Activated CD8-positive, alpha-beta memory T cell treated with anti-CD3 and anti-CD28 coated beads, Interleukin-2, amount 10 ng/mL, durations not matched to agents 7 days and 5 days (primary cell): ENCODE measurements around the gene CABLES2. TPM values are rescaled to one million over a fixed set of nuclear protein-coding genes. Genes with fewer than 3 reads are reported as not detected.
"Not testable (repeated sequence)": the region's sequence is repeated elsewhere in the genome, so short reads cannot be mapped to it uniquely, and the experiment has no call there.

Experiments used
- ATAC-seq: fragments of 150-1000 bp; cut with Tn5 transposase; one replicate; pipeline ENCODE4 v1.10.0; 2021; ENCODE audit warnings: moderate library complexity
- CTCF ChIA-PET: fragments of 350-600 bp; sonication (Branson Sonifier 250); formaldehyde crosslinking; loops from one replicate; lab custom pipeline; 2021; ENCODE audit warnings: antibody characterized with exemption; lab: Charles Lee
- DNase-seq: peaks from one replicate; pipeline ENCODE4 v3.0.0-alpha.2; 2020
- H3K27ac Mint-ChIP-seq: one replicate; pipeline ENCODE4 v1.8.0; 2021; ENCODE audit warnings: mild to moderate bottlenecking, mixed read lengths
- H3K27me3 Mint-ChIP-seq: one replicate; pipeline ENCODE4 v1.8.0; 2021; ENCODE audit warnings: mixed read lengths
- H3K36me3 Mint-ChIP-seq: one replicate; pipeline ENCODE4 v1.8.0; 2021; ENCODE audit warnings: mild to moderate bottlenecking, mixed read lengths
- H3K4me1 Mint-ChIP-seq: one replicate; pipeline ENCODE4 v1.8.0; 2021; ENCODE audit warnings: mixed read lengths
- H3K4me3 Mint-ChIP-seq: one replicate; pipeline ENCODE4 v1.8.0; 2021; ENCODE audit warnings: mild to moderate bottlenecking, moderate library complexity, mixed read lengths
- H3K9me3 Mint-ChIP-seq: one replicate; pipeline ENCODE4 v1.8.0; 2022; ENCODE audit warnings: low read depth, mixed read lengths
- total RNA-seq, 2 experiments: library from RNA; stranded (reverse); gene quantifications; one replicate each; pipeline ENCODE4 v1.2.3, GENCODE V29; 2021

The CABLES2 gene
- total RNA-seq, 2 experiments from 2014 or later = 15.6 to 16.5 TPM

GRCh38 chr20:62428396-62429295, 21.6 kb upstream of the CABLES2 start:
- H3K27me3 Mint-ChIP-seq = peaks cover 1% of the 10 kb centered on the region
- no peaks in the 10 kb centered on the region for H3K4me1 Mint-ChIP-seq
- H3K9me3 Mint-ChIP-seq = no peaks in the 10 kb centered on the region
- CTCF ChIA-PET = no interaction called here
- H3K27ac Mint-ChIP-seq = no peak overlapping the region
- no peak for ATAC-seq
- DNase-seq = no peak
- H3K4me3 Mint-ChIP-seq = no peak overlapping the region
- no peaks in the 10 kb centered on the region for H3K36me3 Mint-ChIP-seq

- Mint-ChIP-seq H3K27me3 (no peaks in the 10 kb centered on the region), H3K9me3 (no peaks in the 10 kb centered on the region), H3K27ac (no peak overlapping the region), H3K4me3 (no peak overlapping the region), H3K36me3 (no peaks in the 10 kb centered on the region), H3K4me1 (no peaks in the 10 kb centered on the region)
- DNase-seq (no peak), ATAC-seq (no peak)
- CTCF ChIA-PET = no interaction called here
These were observed 20.9 kb upstream of the CABLES2 start for GRCh38 chr20:62428002-62428372.

- CTCF ChIA-PET = no interaction called here
- Mint-ChIP-seq H3K27me3 (no peaks in the 10 kb centered on the region), H3K4me3 (no peak within 1 kb of the TSS), H3K36me3 (no peaks in the 10 kb centered on the region), H3K27ac (no peak within 1 kb of the TSS), H3K4me1 (no peaks in the 10 kb centered on the region), H3K9me3 (no peaks in the 10 kb centered on the region)
- DNase-seq (no peak), ATAC-seq (no peak)
These were observed 20.3 kb upstream of the CABLES2 start, which contains the start of gene RBBP8NL for GRCh38 chr20:62427172-62428001. Gene RBBP8NL, minus strand, starts transcription at chr20:62427539. Its CDS starts 7,892 bp downstream, at chr20:62419647.

GRCh38 chr20:62426699-62427131, 19.6 kb upstream of the CABLES2 start:
- Mint-ChIP-seq H3K36me3 (no peaks in the 10 kb centered on the region), H3K9me3 (no peaks in the 10 kb centered on the region), H3K4me1 (no peaks in the 10 kb centered on the region), H3K27me3 (no peaks in the 10 kb centered on the region), H3K27ac (no peak overlapping the region), H3K4me3 (no peak overlapping the region)
- DNase-seq = no peak
- CTCF ChIA-PET = no interaction called here
- ATAC-seq = no peak

GRCh38 chr20:62426059-62426348, 18.9 kb upstream of the CABLES2 start:
- H3K27me3 Mint-ChIP-seq, ATAC-seq, H3K9me3 Mint-ChIP-seq, H3K4me3 Mint-ChIP-seq, H3K27ac Mint-ChIP-seq, H3K4me1 Mint-ChIP-seq, DNase-seq, H3K36me3 Mint-ChIP-seq, CTCF ChIA-PET: not testable (repeated sequence)

GRCh38 chr20:62425281-62426058, 18.4 kb upstream of the CABLES2 start:
- Mint-ChIP-seq H3K36me3 (no peaks in the 10 kb centered on the region), H3K4me1 (no peaks in the 10 kb centered on the region), H3K27ac (no peak overlapping the region), H3K27me3 (no peaks in the 10 kb centered on the region), H3K9me3 (no peaks in the 10 kb centered on the region), H3K4me3 (no peak overlapping the region)
- ATAC-seq = no peak
- CTCF ChIA-PET = no interaction called here
- DNase-seq = no peak

GRCh38 chr20:62424249-62425107, 17.4 kb upstream of the CABLES2 start:
- Mint-ChIP-seq H3K4me3 (no peak overlapping the region), H3K9me3 (no peaks in the 10 kb centered on the region), H3K27me3 (no peaks in the 10 kb centered on the region), H3K4me1 (no peaks in the 10 kb centered on the region), H3K27ac (no peak overlapping the region), H3K36me3 (no peaks in the 10 kb centered on the region)
- CTCF ChIA-PET = interaction anchor here (1.9 kb wide), 1 partner anchor 14 kb away, joined by 5 read pairs; no protein-coding TSS in a partner anchor
- DNase-seq (no peak), ATAC-seq (no peak)

GRCh38 chr20:62423326-62423706, 16.2 kb upstream of the CABLES2 start:
- Mint-ChIP-seq H3K27ac (no peak overlapping the region), H3K4me3 (no peak overlapping the region), H3K9me3 (no peaks in the 10 kb centered on the region), H3K27me3 (no peaks in the 10 kb centered on the region), H3K36me3 (no peaks in the 10 kb centered on the region), H3K4me1 (no peaks in the 10 kb centered on the region)
- CTCF ChIA-PET = interaction anchor here (1.9 kb wide), 1 partner anchor 13 kb away, joined by 5 read pairs; no protein-coding TSS in a partner anchor
- no peak for DNase-seq
- ATAC-seq = no peak

GRCh38 chr20:62422636-62423325, 15.7 kb upstream of the CABLES2 start:
- ATAC-seq = no peak
- H3K4me3 Mint-ChIP-seq = no peak overlapping the region
- H3K27me3 Mint-ChIP-seq = no peaks in the 10 kb centered on the region
- no peaks in the 10 kb centered on the region for H3K4me1 Mint-ChIP-seq
- H3K27ac Mint-ChIP-seq = no peak overlapping the region
- no peaks in the 10 kb centered on the region for H3K9me3 Mint-ChIP-seq
- H3K36me3 Mint-ChIP-seq = no peaks in the 10 kb centered on the region
- CTCF ChIA-PET = interaction anchor here (1.9 kb wide), 1 partner anchor 13 kb away, joined by 5 read pairs; no protein-coding TSS in a partner anchor
- DNase-seq = no peak

- ATAC-seq (no peak), DNase-seq (no peak)
- Mint-ChIP-seq H3K4me1 (no peaks in the 10 kb centered on the region), H3K4me3 (no peak overlapping the region), H3K9me3 (no peaks in the 10 kb centered on the region), H3K36me3 (no peaks in the 10 kb centered on the region), H3K27me3 (no peaks in the 10 kb centered on the region), H3K27ac (no peak overlapping the region)
- CTCF ChIA-PET = no interaction called here
These were observed 14.6 kb upstream of the CABLES2 start for GRCh38 chr20:62421716-62421990.

GRCh38 chr20:62420846-62421715, 14.0 kb upstream of the CABLES2 start:
- Mint-ChIP-seq H3K27me3 (no peaks in the 10 kb centered on the region), H3K27ac (no peak overlapping the region), H3K4me3 (no peak overlapping the region), H3K36me3 (no peaks in the 10 kb centered on the region), H3K4me1 (no peaks in the 10 kb centered on the region), H3K9me3 (no peaks in the 10 kb centered on the region)
- CTCF ChIA-PET = no interaction called here
- DNase-seq (no peak), ATAC-seq (no peak)

GRCh38 chr20:62419759-62420158, 12.7 kb upstream of the CABLES2 start:
- Mint-ChIP-seq H3K27me3 (no peaks in the 10 kb centered on the region), H3K4me1 (no peaks in the 10 kb centered on the region), H3K9me3 (no peaks in the 10 kb centered on the region), H3K36me3 (no peaks in the 10 kb centered on the region), H3K27ac (no peak overlapping the region), H3K4me3 (no peak overlapping the region)
- DNase-seq (no peak), ATAC-seq (no peak)
- CTCF ChIA-PET = no interaction called here
